ENCODE measurements around the gene GUF1. TPM values are rescaled to one million over a fixed set of nuclear protein-coding genes. Genes with fewer than 3 reads are reported as not detected.

The GUF1 gene
- total and polyA plus RNA-seq, 8 donors = 5.3 to 10.7 (median 8.4) TPM

- H3K27me3 ChIP-seq = no peaks in the 10 kb centered on the region
- H3K4me3 ChIP-seq = no peak overlapping the region
- FAIRE-seq (no peak), ATAC-seq (no peak), DNase-seq (no peak)
- no peak for TF ChIP-seq CTCF (IDR thresholded peaks at IDR 0.05)
- WGBS, 2 donors = 64 to 69% methylated on average over 4 of the region's 4 CpGs
- no peaks in the 10 kb centered on the region for H3K9me3 ChIP-seq
- intact Hi-C loops (cut with DNase I) = no loop called here
- no peaks in the 10 kb centered on the region for H3K4me1 ChIP-seq
- no peak overlapping the region for H3K27ac ChIP-seq
- no peaks in the 10 kb centered on the region for H3K36me3 ChIP-seq
Observed at GRCh38 chr4:44670506-44671199, 7.6 kb upstream of the GUF1 start.

GRCh38 chr4:44671636-44672035 lies 6.6 kb upstream of the GUF1 start:
- intact Hi-C loops (cut with DNase I) = no loop called here

GRCh38 chr4:44674471-44674870 lies 3.7 kb upstream of the GUF1 start:
- 64 to 72% methylated on average over 1 of the region's 1 CpG for WGBS, 2 donors
- TF ChIP-seq CTCF (IDR thresholded peaks at IDR 0.05) = no peak
- ATAC-seq (no peak), FAIRE-seq (no peak), DNase-seq (no peak)
- Histone ChIP-seq H3K27ac (no peak overlapping the region), H3K9me3 (no peaks in the 10 kb centered on the region), H3K4me1 (peaks cover 2 to 4% (median 2%) of the 10 kb centered on the region in 3 donors), H3K27me3 (no peaks in the 10 kb centered on the region), H3K36me3 (no peaks in the 10 kb centered on the region), H3K4me3 (no peak overlapping the region)
- intact Hi-C loops (cut with DNase I) = no loop called here

More at GRCh38 chr4:44671636-44672035, 6.6 kb upstream of the GUF1 start:
- FAIRE-seq = no peak
- no peak for TF ChIP-seq CTCF (IDR thresholded peaks at IDR 0.05)
- WGBS, 2 donors = 81 to 88% methylated on average over 3 of the region's 3 CpGs
- Histone ChIP-seq H3K4me3 (no peak overlapping the region), H3K9me3 (no peaks in the 10 kb centered on the region), H3K4me1 (no peaks in the 10 kb centered on the region), H3K27me3 (no peaks in the 10 kb centered on the region), H3K36me3 (no peaks in the 10 kb centered on the region), H3K27ac (no peak overlapping the region)
- no peak for DNase-seq
- no peak for ATAC-seq

- no peak for FAIRE-seq
- H3K4me1 ChIP-seq = peaks cover 5 to 11% (median 6%) of the 10 kb centered on the region in 3 donors
- no peak for DNase-seq
- TF ChIP-seq CTCF (IDR thresholded peaks at IDR 0.05) = no peak
- H3K4me3 ChIP-seq = no peak overlapping the region
- 54 to 62% methylated on average over 5 of the region's 5 CpGs for WGBS, 2 donors
- H3K36me3 ChIP-seq = no peaks in the 10 kb centered on the region
- no peaks in the 10 kb centered on the region for H3K27me3 ChIP-seq
- no peaks in the 10 kb centered on the region for H3K9me3 ChIP-seq
- ATAC-seq = no peak
- intact Hi-C loops (cut with DNase I) = no loop called here
- H3K27ac ChIP-seq = no peak overlapping the region
Observed at GRCh38 chr4:44675366-44675765, 2.9 kb upstream of the GUF1 start.

- peak overlapping the region; percentile 82 to 91 (median 86) for H3K27ac ChIP-seq
- no peaks in the 10 kb centered on the region for H3K27me3 ChIP-seq
- FAIRE-seq (no peak), DNase-seq (no peak), ATAC-seq (peak in 2 of 4 donors; percentile 2 to 3)
- H3K36me3 ChIP-seq = peaks cover 0 to 8% (median 0%) of the 10 kb centered on the region in 3 donors
- H3K4me3 ChIP-seq = peak overlapping the region; percentile 70 to 85 (median 78)
- H3K4me1 ChIP-seq = peaks cover 5 to 23% (median 6%) of the 10 kb centered on the region in 3 donors
- WGBS, 2 donors = 0 to 2% methylated on average over 3 of the region's 3 CpGs
- TF ChIP-seq CTCF (IDR thresholded peaks at IDR 0.05) = no peak
- intact Hi-C loops (cut with DNase I) = no loop called here
- no peaks in the 10 kb centered on the region for H3K9me3 ChIP-seq
Observed at GRCh38 chr4:44679060-44679459, 840 bp downstream of the GUF1 start.
